Bronchial smooth muscle cell (primary cell): ENCODE measurements around the gene SENP3. TPM values are rescaled to one million over a fixed set of nuclear protein-coding genes. Genes with fewer than 3 reads are reported as not detected.

Source experiments
- total RNA-seq: library from RNA; depleted of rRNA; stranded (reverse); fragments of >200 nt; gene quantifications from 2 replicates; pipeline ENCODE4 v1.2.1, GENCODE V29; 2014

Gene SENP3
- 51.1 and 54.5 TPM in 2 replicates for total RNA-seq

DNA sequence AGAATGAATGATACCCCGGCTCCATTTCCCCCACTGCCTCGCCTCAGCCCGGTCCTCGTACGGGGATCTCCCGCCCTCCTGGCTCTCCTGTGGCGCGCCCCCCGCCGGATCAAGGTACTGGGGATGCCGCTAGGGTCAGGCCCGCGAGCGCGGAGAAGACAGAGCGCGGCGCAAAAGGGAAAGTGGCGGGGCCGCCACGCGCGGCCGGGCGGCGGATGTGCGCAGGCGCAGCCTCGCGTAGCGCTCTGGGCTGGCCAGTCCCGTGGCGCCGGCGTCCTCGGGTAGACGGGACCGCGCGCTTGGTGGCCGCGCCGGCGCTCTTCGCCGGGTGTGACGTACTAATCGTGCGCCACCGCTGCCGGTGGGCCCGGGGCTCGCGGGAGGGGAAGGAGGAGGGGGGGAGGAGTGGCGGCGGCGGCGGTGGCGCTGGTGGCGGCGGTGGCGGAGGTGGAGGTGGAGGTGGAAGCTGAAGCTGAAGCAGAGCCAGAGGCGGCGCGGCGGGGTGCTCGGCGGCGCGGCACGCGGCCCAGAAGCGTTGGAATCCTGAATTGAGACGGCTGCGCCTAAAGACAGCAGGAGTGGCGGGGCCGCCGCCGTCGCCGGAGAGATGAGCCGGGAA, at the start of gene SENP3:
SENP3 (plus strand) TSS at position 331 of the 619 bp plus-strand sequence. CDS start 1,158 bp downstream, outside the sequence.

GRCh38 chr17:7548585-7549400, 12.9 kb upstream of the SENP3 start, which contains the start of gene TNFSF12:
TSS of gene TNFSF12 (plus strand) at chr17:7549058. CDS start at chr17:7549154, 96 bp downstream.

GRCh38 chr17:7558544-7559319, 3.0 kb upstream of the SENP3 start, which contains the start of gene TNFSF13:
TSS of gene TNFSF13 (plus strand) at chr17:7558750. CDS start at chr17:7559040, 290 bp downstream.

DNA sequence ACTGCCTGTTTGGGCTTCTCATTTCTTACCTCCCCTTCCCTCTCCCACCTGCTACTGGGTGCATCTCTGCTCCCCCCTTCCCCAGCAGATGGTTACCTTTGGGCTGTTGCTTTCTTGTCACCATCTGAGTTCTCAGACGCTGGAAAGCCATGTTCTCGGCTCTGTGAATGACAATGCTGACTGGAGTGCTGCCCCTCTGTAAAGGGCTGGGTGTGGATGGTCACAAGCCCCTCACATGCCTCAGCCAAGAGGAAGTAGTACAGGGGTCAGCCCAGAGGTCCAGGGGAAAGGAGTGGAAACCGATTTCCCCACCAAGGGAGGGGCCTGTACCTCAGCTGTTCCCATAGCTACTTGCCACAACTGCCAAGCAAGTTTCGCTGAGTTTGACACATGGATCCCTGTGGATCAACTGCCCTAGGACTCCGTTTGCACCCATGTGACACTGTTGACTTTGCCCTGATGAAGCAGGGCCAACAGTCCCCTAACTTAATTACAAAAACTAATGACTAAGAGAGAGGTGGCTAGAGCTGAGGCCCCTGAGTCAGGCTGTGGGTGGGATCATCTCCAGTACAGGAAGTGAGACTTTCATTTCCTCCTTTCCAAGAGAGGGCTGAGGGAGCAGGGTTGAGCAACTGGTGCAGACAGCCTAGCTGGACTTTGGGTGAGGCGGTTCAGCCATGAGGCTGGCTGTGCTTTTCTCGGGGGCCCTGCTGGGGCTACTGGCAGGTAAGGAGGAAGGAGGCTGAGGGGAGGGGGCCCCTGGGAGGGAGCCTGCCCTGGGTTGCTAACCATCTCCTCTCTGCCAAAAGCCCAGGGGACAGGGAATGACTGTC, 17.5 kb downstream of the SENP3 start, which contains the start of gene CD68:
CD68 (plus strand) TSS at position 638 of the 833 bp plus-strand sequence; CDS start at position 678, 40 bp downstream.

DNA sequence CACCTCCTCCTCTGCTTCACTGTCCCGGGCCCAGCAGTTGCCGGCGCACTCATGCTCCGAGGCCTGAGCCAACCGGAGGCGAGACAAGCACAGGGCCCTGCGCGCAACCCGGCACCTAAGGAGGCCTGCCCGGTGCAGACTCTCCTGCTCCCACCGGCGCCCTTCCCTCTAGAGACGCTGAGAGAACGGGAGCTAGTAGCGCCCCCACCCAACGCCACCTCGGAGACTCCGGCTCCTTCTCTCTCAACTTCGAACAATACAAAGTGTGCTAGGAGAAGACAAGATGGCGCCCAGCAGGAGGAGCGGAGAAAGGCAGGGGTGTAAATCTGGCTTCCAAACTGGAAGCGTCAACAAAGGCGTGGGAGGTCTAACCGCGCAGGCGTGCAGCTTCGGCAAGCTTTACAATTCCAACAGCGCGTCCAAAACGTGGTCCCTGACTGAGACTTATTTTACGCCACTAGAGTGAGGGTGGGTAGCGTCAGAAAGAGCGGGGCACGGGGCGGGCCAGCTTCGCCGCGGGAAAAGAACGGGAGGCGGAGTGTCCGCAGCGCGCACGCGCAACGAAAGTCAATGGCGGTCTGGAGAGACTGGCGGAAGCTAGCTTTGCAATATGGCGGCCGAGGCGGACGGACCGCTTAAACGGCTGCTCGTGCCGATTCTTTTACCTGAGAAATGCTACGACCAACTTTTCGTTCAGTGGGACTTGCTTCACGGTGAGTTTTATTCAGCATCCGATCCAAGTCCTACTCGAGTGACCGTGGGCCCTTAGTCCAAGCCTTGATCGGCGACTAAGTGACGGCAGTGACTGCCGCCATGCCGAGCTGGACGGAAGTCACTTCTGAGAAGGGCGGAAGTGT, 21.8 kb downstream of the SENP3 start, which contains the start of gene MPDU1:
MPDU1 (plus strand) TSS at position 600 of the 857 bp plus-strand sequence; CDS start at position 611, 11 bp downstream.

GRCh38 chr17:7589891-7590691, 28.4 kb downstream of the SENP3 start, which contains the start of gene SOX15:
TSS of gene SOX15 (minus strand) at chr17:7590094. CDS start at chr17:7589676, 418 bp downstream.

GRCh38 chr17:7614425-7615264, 52.9 kb downstream of the SENP3 start, which contains the start of gene FXR2:
TSS of gene FXR2 (minus strand) at chr17:7614897. CDS start at chr17:7614532, 365 bp downstream.

Other genes starting within 250 kb of the SENP3 start
- 22.5 and 47.1 TPM in 2 replicates for gene GPS2, start 246.6 kb upstream of the SENP3 start, total RNA-seq
- 18.9 and 25.7 TPM in 2 replicates for gene NEURL4, start 232.6 kb upstream of the SENP3 start, total RNA-seq
- 3.3 and 5.2 TPM in 2 replicates for gene ACAP1, start 225.4 kb upstream of the SENP3 start, total RNA-seq
- gene KCTD11, start 209.8 kb upstream of the SENP3 start, total RNA-seq = 4.6 and 5.4 TPM in 2 replicates
- gene TMEM95, start 206.8 kb upstream of the SENP3 start, total RNA-seq = not detected in 2 replicates
- 0.09 and 0.32 TPM in 2 replicates for gene TNK1, start 180.8 kb upstream of the SENP3 start, total RNA-seq
- gene PLSCR3, start 167.4 kb upstream of the SENP3 start, total RNA-seq = 15.5 and 15.9 TPM in 2 replicates
- gene TMEM256, start 157.8 kb upstream of the SENP3 start, total RNA-seq = 70.3 and 140 TPM in 2 replicates
- gene NLGN2, start 154.1 kb upstream of the SENP3 start, total RNA-seq = 6.8 and 7.1 TPM in 2 replicates
- gene SPEM1, start 141.6 kb upstream of the SENP3 start, total RNA-seq = 0.16 TPM in 1 of 2 replicates, not detected in the other
- not detected in 2 replicates for gene SPEM2, start 136.3 kb upstream of the SENP3 start, total RNA-seq
- not detected in 2 replicates for gene SPEM3, start 133.1 kb upstream of the SENP3 start, total RNA-seq
- gene TMEM102, start 126.5 kb upstream of the SENP3 start, total RNA-seq = 0.60 and 2.4 TPM in 2 replicates
- gene FGF11, start 122.4 kb upstream of the SENP3 start, total RNA-seq = 1.0 and 1.1 TPM in 2 replicates
- gene CHRNB1, start 116.9 kb upstream of the SENP3 start, total RNA-seq = 8.8 and 10.1 TPM in 2 replicates
- gene ZBTB4, start 82.3 kb upstream of the SENP3 start, total RNA-seq = 12.5 and 16.4 TPM in 2 replicates
- gene SLC35G6, start 80.5 kb upstream of the SENP3 start, total RNA-seq = not detected in 2 replicates
- gene POLR2A, start 77.6 kb upstream of the SENP3 start, total RNA-seq = 107 and 113 TPM in 2 replicates
- 7.3 and 9.1 TPM in 2 replicates for gene TNFSF12, start 12.9 kb upstream of the SENP3 start, total RNA-seq
- gene TNFSF13, start 3.2 kb upstream of the SENP3 start, total RNA-seq = 0.34 and 1.7 TPM in 2 replicates
- 21.0 and 27.6 TPM in 2 replicates for gene CD68, start 17.7 kb downstream of the SENP3 start, total RNA-seq
- gene MPDU1, start 21.9 kb downstream of the SENP3 start, total RNA-seq = 36.7 and 48.5 TPM in 2 replicates
- gene SOX15, start 28.2 kb downstream of the SENP3 start, total RNA-seq = 0.17 and 0.32 TPM in 2 replicates
- 31.5 and 35.0 TPM in 2 replicates for gene FXR2, start 53.0 kb downstream of the SENP3 start, total RNA-seq
- gene SAT2, start 65.9 kb downstream of the SENP3 start, total RNA-seq = 55.3 and 67.3 TPM in 2 replicates
- 0.26 and 0.47 TPM in 2 replicates for gene SHBG, start 68.2 kb downstream of the SENP3 start, total RNA-seq
- not detected in 2 replicates for gene ATP1B2, start 89.0 kb downstream of the SENP3 start, total RNA-seq
- 13.1 and 13.7 TPM in 2 replicates for gene TP53, start 125.6 kb downstream of the SENP3 start, total RNA-seq
- gene WRAP53, start 126.6 kb downstream of the SENP3 start, total RNA-seq = 2.7 and 4.6 TPM in 2 replicates
- gene EFNB3, start 143.3 kb downstream of the SENP3 start, total RNA-seq = 0.86 and 0.95 TPM in 2 replicates
- gene DNAH2, start 155.8 kb downstream of the SENP3 start, total RNA-seq = under 0.01 and 0.16 TPM in 2 replicates